DND-41 (cell line): ENCODE measurements around the gene GCN1.

Source experiments
- ATAC-seq: fragments of 200-7000 bp; cut with Tn5 transposase; 3 replicates; pipeline ENCODE4 v1.9.1; 2021; ENCODE audit warnings: low read depth; ENCODE audit not compliant: insufficient read depth
- DNase-seq: peaks from one replicate; pipeline ENCODE4 v3.0.0-alpha.2; 2020
- H2AFZ ChIP-seq: 2 replicates; pipeline ENCODE4 v1.6.0; 2012; ENCODE audit warnings: low read depth, low read length
- H3K27ac ChIP-seq: 2 replicates; pipeline ENCODE4 v1.5.1; 2012; ENCODE audit warnings: low read length, inconsistent platforms
- H3K27me3 ChIP-seq: fragments of 200-600 bp; sonication (generic); 2 replicates; pipeline ENCODE4 v1.6.0; 2012; ENCODE audit warnings: low read length, mild to moderate bottlenecking, inconsistent platforms; ENCODE audit not compliant: insufficient read depth, poor library complexity
- H3K36me3 ChIP-seq: 2 replicates; pipeline ENCODE4 v1.5.1; 2012; ENCODE audit warnings: low read length, inconsistent platforms; ENCODE audit not compliant: insufficient read depth
- H3K4me1 ChIP-seq: 2 replicates; pipeline ENCODE4 v1.5.1; 2012; ENCODE audit warnings: mild to moderate bottlenecking, low read length; ENCODE audit not compliant: insufficient read depth
- H3K4me2 ChIP-seq: 2 replicates; pipeline ENCODE4 v1.6.0; 2012; ENCODE audit warnings: mild to moderate bottlenecking, moderate library complexity, low read length, inconsistent platforms; ENCODE audit not compliant: insufficient read depth
- H3K4me3 ChIP-seq, 2 experiments: fragments of 200-600 bp in 1 of 2; shearing (Covaris generic) in 1 of 2; 2 replicates each; pipeline ENCODE4 v1.5.1; 2012 to 2016; ENCODE audit warnings: inconsistent platforms in 2 of 2, low read length in 2 of 2, mild to moderate bottlenecking in 2 of 2, low read depth in 1 of 2, moderate library complexity in 1 of 2
- H3K79me2 ChIP-seq: 2 replicates; pipeline ENCODE4 v1.6.0; 2012; ENCODE audit warnings: low read length, inconsistent platforms; ENCODE audit not compliant: insufficient read depth
- H3K9ac ChIP-seq: 2 replicates; pipeline ENCODE4 v1.6.0; 2012; ENCODE audit warnings: low read depth, mild to moderate bottlenecking, inconsistent platforms, low read length, moderate library complexity
- H3K9me3 ChIP-seq: 2 replicates; pipeline ENCODE4 v1.5.1; 2012; ENCODE audit warnings: low read length, moderate library complexity, mild to moderate bottlenecking, inconsistent platforms; ENCODE audit not compliant: insufficient read depth, severe bottlenecking
- H4K20me1 ChIP-seq: 2 replicates; pipeline ENCODE4 v1.6.0; 2012; ENCODE audit warnings: low read length; ENCODE audit not compliant: insufficient read depth
- EZH2 ChIP-seq: IDR thresholded peaks from 3 replicates; pipeline ENCODE4 v1.6.1; 2012; ENCODE audit warnings: borderline replicate concordance, low read depth, mild to moderate bottlenecking, moderate library complexity, low read length, inconsistent platforms; ENCODE audit not compliant: severe bottlenecking
- TF ChIP-seq, protein P1 (sequence below): IDR thresholded peaks from 2 replicates; pipeline ENCODE4 v1.5.1; 2012; ENCODE audit warnings: borderline replicate concordance, low read length, moderate library complexity, mild to moderate bottlenecking; ENCODE audit not compliant: poor library complexity, severe bottlenecking; ENCODE audit errors: extremely low read depth

Gene GCN1

GRCh38 chr12:120159509-120160237 is 34.8 kb downstream of the GCN1 start:
- Histone ChIP-seq H3K9ac (no peak overlapping the region), H4K20me1 (peaks cover 11% of the 10 kb centered on the region), H3K79me2 (no peaks in the 10 kb centered on the region), H3K27me3 (no peaks in the 10 kb centered on the region), H3K9me3 (no peaks in the 10 kb centered on the region), H3K4me3 (no peak overlapping the region), H2AFZ (no peak overlapping the region), H3K27ac (no peak overlapping the region), H3K4me1 (no peaks in the 10 kb centered on the region), H3K36me3 (peaks cover 99% of the 10 kb centered on the region), H3K4me2 (no peak overlapping the region)
- TF ChIP-seq EZH2: no peak
- TF ChIP-seq, protein P1, sequence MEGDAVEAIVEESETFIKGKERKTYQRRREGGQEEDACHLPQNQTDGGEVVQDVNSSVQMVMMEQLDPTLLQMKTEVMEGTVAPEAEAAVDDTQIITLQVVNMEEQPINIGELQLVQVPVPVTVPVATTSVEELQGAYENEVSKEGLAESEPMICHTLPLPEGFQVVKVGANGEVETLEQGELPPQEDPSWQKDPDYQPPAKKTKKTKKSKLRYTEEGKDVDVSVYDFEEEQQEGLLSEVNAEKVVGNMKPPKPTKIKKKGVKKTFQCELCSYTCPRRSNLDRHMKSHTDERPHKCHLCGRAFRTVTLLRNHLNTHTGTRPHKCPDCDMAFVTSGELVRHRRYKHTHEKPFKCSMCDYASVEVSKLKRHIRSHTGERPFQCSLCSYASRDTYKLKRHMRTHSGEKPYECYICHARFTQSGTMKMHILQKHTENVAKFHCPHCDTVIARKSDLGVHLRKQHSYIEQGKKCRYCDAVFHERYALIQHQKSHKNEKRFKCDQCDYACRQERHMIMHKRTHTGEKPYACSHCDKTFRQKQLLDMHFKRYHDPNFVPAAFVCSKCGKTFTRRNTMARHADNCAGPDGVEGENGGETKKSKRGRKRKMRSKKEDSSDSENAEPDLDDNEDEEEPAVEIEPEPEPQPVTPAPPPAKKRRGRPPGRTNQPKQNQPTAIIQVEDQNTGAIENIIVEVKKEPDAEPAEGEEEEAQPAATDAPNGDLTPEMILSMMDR: no peak
- no peak for DNase-seq
- no peak for ATAC-seq

DNA sequence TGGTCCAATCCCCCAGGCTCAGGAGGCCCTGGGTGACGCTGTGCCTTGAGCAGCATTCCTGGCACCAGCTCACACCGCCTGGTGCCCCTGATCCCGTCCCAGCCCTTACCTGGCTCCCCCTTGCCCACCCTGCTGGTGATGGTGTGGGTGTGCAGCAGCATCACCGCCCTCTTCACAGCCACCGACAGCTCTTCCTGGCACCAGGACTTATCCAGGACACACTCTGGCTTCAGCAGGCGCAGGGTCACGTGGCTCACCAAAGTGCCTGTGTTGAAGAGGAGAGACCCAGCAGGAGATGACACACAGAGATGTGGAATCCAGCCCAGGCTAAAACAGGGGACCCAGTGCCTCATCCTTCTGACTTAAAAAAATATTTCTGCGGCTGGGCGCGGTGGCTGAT is 36.2 kb downstream of the GCN1 start:
- no peaks in the 10 kb centered on the region for H3K4me1 ChIP-seq
- peaks cover 99% of the 10 kb centered on the region for H3K36me3 ChIP-seq

DNA sequence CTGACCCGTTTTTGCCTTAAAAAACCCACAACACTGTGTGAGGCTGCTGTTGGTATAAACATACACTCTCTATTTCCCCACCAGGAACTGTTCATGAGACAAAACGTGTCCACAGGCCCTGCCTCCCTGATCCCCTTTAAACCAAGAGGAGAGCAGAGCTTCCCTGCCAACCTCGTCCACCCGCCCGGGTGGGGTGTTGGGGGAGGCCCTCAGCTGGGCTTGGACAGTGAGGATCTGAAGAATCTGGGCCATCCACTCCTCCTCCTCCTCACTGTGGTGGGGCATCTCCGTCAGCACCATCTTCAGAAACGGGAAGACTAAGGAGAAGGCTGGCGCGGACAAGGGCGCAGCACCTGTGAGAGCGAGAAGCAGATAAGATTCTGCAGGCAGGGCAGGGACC is 36.8 kb downstream of the GCN1 start:
- Histone ChIP-seq H2AFZ (no peak overlapping the region), H3K4me3 (no peak overlapping the region), H3K36me3 (peaks cover 99% of the 10 kb centered on the region), H3K27ac (no peak overlapping the region), H3K27me3 (no peaks in the 10 kb centered on the region), H3K4me2 (no peak overlapping the region), H3K4me1 (no peaks in the 10 kb centered on the region), H3K79me2 (no peaks in the 10 kb centered on the region), H3K9ac (no peak overlapping the region), H3K9me3 (no peaks in the 10 kb centered on the region), H4K20me1 (peaks cover 8% of the 10 kb centered on the region)
- no peak for TF ChIP-seq EZH2
- TF ChIP-seq, protein P1: no peak
- no peak for ATAC-seq
- DNase-seq: no peak

More for the DNA sequence above, 36.2 kb downstream of the GCN1 start:
- Histone ChIP-seq H3K4me3 (no peak overlapping the region), H3K4me2 (no peak overlapping the region), H3K27ac (no peak overlapping the region), H3K9me3 (no peaks in the 10 kb centered on the region), H2AFZ (no peak overlapping the region), H3K9ac (no peak overlapping the region), H3K79me2 (no peaks in the 10 kb centered on the region), H3K27me3 (no peaks in the 10 kb centered on the region), H4K20me1 (peaks cover 11% of the 10 kb centered on the region)
- no peak for ATAC-seq
- TF ChIP-seq, protein P1: no peak
- no peak for TF ChIP-seq EZH2
- no peak for DNase-seq
